GM12878 (cell line): ENCODE data around the gene GAS2L3. TPM values are rescaled to one million over a fixed set of nuclear protein-coding genes. Genes with fewer than 3 reads are reported as not detected.

ENCODE experiments used
- ATAC-seq: fragments of 200-7000 bp; cut with Tn5 transposase; 3 replicates; pipeline ENCODE4 v1.9.1; 2020; ENCODE audit warnings: mild to moderate bottlenecking, moderate library complexity
- BruUV-seq: library from RNA; stranded (reverse); fragments of 400-500 nt; replicated peaks from 2 replicates; lab custom pipeline; 2021; lab: Mats Ljungman, UMichigan
- CTCF ChIA-PET: fragments of 300-600 bp; sonication (Branson Sonifier 250); formaldehyde crosslinking; extraction: SDS; loops from one replicate; lab custom pipeline; 2021; ENCODE audit warnings: inconsistent platforms; lab: Yijun Ruan, JAX
- POLR2A ChIA-PET: fragments of 350-600 bp; formaldehyde crosslinking; extraction: SDS; loops from one replicate; lab custom pipeline; 2021; ENCODE audit warnings: inconsistent platforms; lab: Charles Lee
- RAD21 ChIA-PET: fragments of 300-600 bp; sonication (Branson Sonifier 250); formaldehyde crosslinking; loops from one replicate; lab custom pipeline; 2023; ENCODE audit warnings: antibody characterized with exemption; ENCODE audit not compliant: unreplicated experiment; lab: Charles Lee
- SMC1A ChIA-PET: fragments of 300-600 bp; sonication (Branson Sonifier 250); formaldehyde crosslinking; loops from one replicate; lab custom pipeline; 2023; ENCODE audit not compliant: unreplicated experiment, uncharacterized antibody; lab: Charles Lee
- DNase-seq: peaks from one replicate; pipeline ENCODE4 v3.0.0-alpha.2; 2011; ENCODE audit warnings: low read depth, low spot score
- FAIRE-seq: peaks from 3 replicates; lab custom pipeline; 2011; peaks lifted over from hg19 to GRCh38; lab: Jason Lieb, UNC
- H2AFZ ChIP-seq: 2 replicates; pipeline ENCODE4 v1.6.0; 2011; ENCODE audit warnings: low read depth, low read length, control low read depth; ENCODE audit not compliant: control insufficient read depth
- H3K27ac ChIP-seq: 2 replicates; pipeline ENCODE4 v1.5.1; 2011; ENCODE audit warnings: control low read depth; ENCODE audit not compliant: control insufficient read depth, insufficient read depth
- H3K27me3 ChIP-seq, 2 experiments: replicated peaks in 1 of 2; 2 replicates each; pipeline versions ENCODE4 v1.6.0 to v1.6.1; 2011; ENCODE audit warnings: low read length in 1 of 2; ENCODE audit not compliant: control insufficient read depth in 2 of 2, insufficient read depth in 2 of 2
- H3K36me3 ChIP-seq, 2 experiments: 2 replicates each; pipeline ENCODE4 v1.5.1; 2011; ENCODE audit warnings: low read length in 1 of 2; ENCODE audit not compliant: control insufficient read depth in 2 of 2, insufficient read depth in 2 of 2
- H3K4me1 ChIP-seq: 2 replicates; pipeline ENCODE4 v1.6.1; 2011; ENCODE audit warnings: mild to moderate bottlenecking, low read length, moderate library complexity, mixed read lengths; ENCODE audit not compliant: control insufficient read depth, insufficient read depth
- H3K4me2 ChIP-seq: 2 replicates; pipeline ENCODE4 v1.6.0; 2011; ENCODE audit warnings: control low read depth; ENCODE audit not compliant: control insufficient read depth, insufficient read depth
- H3K4me3 ChIP-seq: fragments of 200-600 bp; sonication (generic); 2 replicates; pipeline ENCODE4 v1.5.1; 2016
- H3K79me2 ChIP-seq: 2 replicates; pipeline ENCODE4 v1.6.0; 2011; ENCODE audit warnings: low read length; ENCODE audit not compliant: control insufficient read depth, insufficient read depth
- H3K9ac ChIP-seq: 2 replicates; pipeline ENCODE4 v1.8.0; 2011; ENCODE audit warnings: low read length, control low read depth, mixed read lengths; ENCODE audit not compliant: control insufficient read depth, insufficient read depth
- H3K9me3 ChIP-seq: replicated peaks from 3 replicates; pipeline ENCODE4 v1.5.1; 2011; ENCODE audit warnings: mild to moderate bottlenecking, low read length; ENCODE audit not compliant: control insufficient read depth, insufficient read depth
- H4K20me1 ChIP-seq: 2 replicates; pipeline ENCODE4 v1.6.0; 2011; ENCODE audit not compliant: control insufficient read depth, insufficient read depth
- ATF3 ChIP-seq: IDR thresholded peaks from 2 replicates; pipeline ENCODE4 v1.6.1; 2011; ENCODE audit warnings: low read depth, mild to moderate bottlenecking, low read length, moderate library complexity, borderline replicate concordance; ENCODE audit errors: extremely low read depth
- ATF7 ChIP-seq: fragments of 450-650 bp; IDR thresholded peaks from 2 replicates; pipeline ENCODE4 v1.6.1; 2016; ENCODE audit warnings: low read depth, mild to moderate bottlenecking
- BCLAF1 ChIP-seq: fragments of 450-650 bp; IDR thresholded peaks from 2 replicates; pipeline ENCODE4 v1.6.1; 2017; ENCODE audit warnings: antibody characterized with exemption, mild to moderate bottlenecking, moderate library complexity
- BHLHE40 ChIP-seq, 2 experiments: fragments of 450-650 bp in 1 of 2; IDR thresholded peaks; 2 replicates each; pipeline ENCODE4 v1.6.1; 2011 to 2017; ENCODE audit warnings: low read depth in 2 of 2, borderline replicate concordance in 1 of 2, improper control_type of control experiment in 1 of 2, low read length in 1 of 2, mild to moderate bottlenecking in 1 of 2
- ELK1 ChIP-seq: IDR thresholded peaks from 2 replicates; pipeline ENCODE4 v1.6.1; 2012; ENCODE audit warnings: low read depth, low read length, improper control_type of control experiment
- GABPA ChIP-seq: IDR thresholded peaks from 2 replicates; pipeline ENCODE4 v1.6.1; 2014; ENCODE audit warnings: antibody characterized with exemption, low read depth, mild to moderate bottlenecking, inconsistent platforms
- MEF2A ChIP-seq: IDR thresholded peaks from 2 replicates; pipeline ENCODE4 v1.6.1; 2011; ENCODE audit warnings: low read depth, mild to moderate bottlenecking, low read length, moderate library complexity; ENCODE audit not compliant: insufficient read depth
- TCF7 ChIP-seq: IDR thresholded peaks from 2 replicates; pipeline ENCODE4 v1.6.1; 2014; ENCODE audit warnings: antibody characterized with exemption, borderline replicate concordance
- WGBS: methylation state at CpG from one replicate; pipeline ENCODE4 v1.1.6; 2016; ENCODE audit warnings: low lambda C conversion rate; ENCODE audit not compliant: insufficient replicate concordance, insufficient coverage; ENCODE audit errors: missing lambda C conversion rate; 5-methylcytosine and 5-hydroxymethylcytosine counted together
- in situ Hi-C: fragments of 300-500 bp; cut with MboI; formaldehyde crosslinking; loops from 9 replicates; pipeline ENCODE4 v1.14.3; 2018; ENCODE audit warnings: mixed read lengths
- intact Hi-C: fragments of 100-400 bp; cut with micrococcal nuclease; formaldehyde crosslinking; loops from one replicate; pipeline ENCODE4 v1.14.2; 2022; ENCODE audit not compliant: unreplicated experiment
- polyA plus RNA-seq, 11 experiments: library from polyadenylated mRNA; depleted of rRNA in 4 of 11; unstranded in 6 of 11; stranded (reverse) in 5 of 11; fragments of >200 nt; fragmentation: Nextera tagmentation in 4 of 11; fragmentation: Illumina TruSeq in 1 of 11; extraction: Ambion mirVana in 4 of 11; extraction: Trizol in 1 of 11; gene quantifications; 1 replicate in 1 of 11; 2 replicates in 10 of 11; pipeline versions ENCODE4 v1.2.1 to v1.2.3, GENCODE V29; 2011 to 2016; ENCODE audit warnings: inconsistent platforms in 2 of 11, missing spikeins in 2 of 11, low read depth in 1 of 11
- total RNA-seq, 4 experiments: library from RNA; depleted of rRNA in 3 of 4; stranded (reverse); fragments of >200 nt in 3 of 4; fragmentation: Illumina TruSeq in 1 of 4; extraction: Trizol in 1 of 4; gene quantifications; 2 replicates each; pipeline versions ENCODE4 v1.2.1 to v1.2.3, GENCODE V29; 2013 to 2021

The GAS2L3 gene
- total and polyA plus RNA-seq, 10 of the 15 experiments (the other 5 are each of a cell fraction or from before 2014, with no cell fraction given): 0.46 to 6.6 (median 2.4) TPM

GRCh38 chr12:100574187-100575074 is 947 bp downstream of the GAS2L3 start (continued):
- no peak for TF ChIP-seq ELK1

GRCh38 chr12:100576331-100577036 is 3.0 kb downstream of the GAS2L3 start:
- no peak for TF ChIP-seq TCF7
- peak; percentile 55 for TF ChIP-seq ATF7
- TF ChIP-seq BCLAF1: no peak
- TF ChIP-seq ATF3: no peak
- 0 out of 4 replicates have a peak, but pooled peaks of 1 of the 2 experiments have one; percentile 5 for TF ChIP-seq BHLHE40 (IDR thresholded peaks at IDR 0.05; ENCODE audit: borderline replicate concordance in 1 of 2, low read depth in 2 of 2, low read length in 1 of 2)
- TF ChIP-seq MEF2A: no peak
- TF ChIP-seq GABPA: no peak
- peaks cover 12% of the 10 kb centered on the region for H3K4me1 ChIP-seq
- H3K79me2 ChIP-seq: no peaks in the 10 kb centered on the region; the same call in 1 of the 2 replicates
- RAD21 ChIA-PET: interaction anchor here (0.8 to 2.5 kb wide), 3 partner anchors 9 to 17 kb away, joined by 4 to 6 read pairs (median 4); no protein-coding TSS in a partner anchor
- no peak for ATAC-seq
- intact Hi-C loops (no loop called here), in situ Hi-C loops (no loop called here)
- WGBS: 49% methylated on average over 3 of the region's 3 CpGs
- no peaks in the 10 kb centered on the region for H3K36me3 ChIP-seq
- FAIRE-seq: no peak
- no peaks in the 10 kb centered on the region for H3K27me3 ChIP-seq
- no peak overlapping the region for H3K9ac ChIP-seq
- H3K4me2 ChIP-seq: no peak overlapping the region
- SMC1A ChIA-PET: interaction anchor here (1.1 to 1.7 kb wide), 3 partner anchors 10 to 331 kb away, joined by 3 to 5 read pairs (median 3); no protein-coding TSS in a partner anchor
- no peaks in the 10 kb centered on the region for H3K9me3 ChIP-seq
- no peak for DNase-seq
- H3K4me3 ChIP-seq: no peak overlapping the region
- no TSS peak for BruUV-seq
- no peaks in the 10 kb centered on the region for H4K20me1 ChIP-seq
- CTCF ChIA-PET: interaction anchor here (0.5 to 1.9 kb wide), 4 partner anchors 21 to 322 kb away, joined by 3 to 9 read pairs (median 3); no protein-coding TSS in a partner anchor
- H2AFZ ChIP-seq: no peak overlapping the region
- POLR2A ChIA-PET: no interaction called here
- no peak overlapping the region for H3K27ac ChIP-seq
